ENCODE data around the gene CDH16. TPM values are rescaled to one million over a fixed set of nuclear protein-coding genes. Genes with fewer than 3 reads are reported as not detected.

The CDH16 gene
- total and polyA plus RNA-seq, 2 of the 13 experiments (the other 11 are each of a cell fraction or from before 2014, with no cell fraction given), result 2.7 to 3.9 TPM

GRCh38 chr16:66928702-66929388, 10.2 kb upstream of the CDH16 start (continued):
- no peak for TF ChIP-seq ZSCAN31 (CRISPR knock-in tag; IDR thresholded peaks at IDR 0.05; ENCODE audit: low read depth)
- TF ChIP-seq MLXIP (CRISPR knock-in tag; IDR thresholded peaks at IDR 0.05; ENCODE audit: borderline replicate concordance), result no peak
- peak; percentile 91 for TF ChIP-seq STAG1 (CRISPR knock-in tag; IDR thresholded peaks at IDR 0.05)
- TF ChIP-seq ZNF362 (CRISPR knock-in tag; IDR thresholded peaks at IDR 0.05; ENCODE audit: borderline replicate concordance), result peak; percentile 92
- TF ChIP-seq ZNF326 (CRISPR knock-in tag; IDR thresholded peaks at IDR 0.05; ENCODE audit: borderline replicate concordance), result no peak
- TF ChIP-seq ZBTB1 (CRISPR knock-in tag; IDR thresholded peaks at IDR 0.05; ENCODE audit: borderline replicate concordance), result no peak
- TF ChIP-seq ZNF773 (CRISPR knock-in tag; IDR thresholded peaks at IDR 0.05; ENCODE audit: borderline replicate concordance), result no peak
- no peak for TF ChIP-seq THAP8 (CRISPR knock-in tag; IDR thresholded peaks at IDR 0.05; ENCODE audit: borderline replicate concordance)
- 0 out of 2 replicates have a peak, but pooled peaks have one; percentile 22 for TF ChIP-seq ARID4A (CRISPR knock-in tag; IDR thresholded peaks at IDR 0.05; ENCODE audit: borderline replicate concordance)
- TF ChIP-seq JARID2 (CRISPR knock-in tag; IDR thresholded peaks at IDR 0.05; ENCODE audit: insufficient replicate concordance), result no peak
- no peak for TF ChIP-seq TCF12 (IDR thresholded peaks at IDR 0.05)
- no peak for TF ChIP-seq TCF12 (CRISPR knock-in tag; IDR thresholded peaks at IDR 0.05)
- TF ChIP-seq DBP (CRISPR knock-in tag; IDR thresholded peaks at IDR 0.05; ENCODE audit: not compliant biosample characterization), result no peak
- peak; percentile 84; the same call in 1 of the 2 replicates for TF ChIP-seq ZBTB10 (CRISPR knock-in tag; IDR thresholded peaks at IDR 0.05; ENCODE audit: borderline replicate concordance)
- TF ChIP-seq NFKB2 (CRISPR knock-in tag; IDR thresholded peaks at IDR 0.05; ENCODE audit: borderline replicate concordance), result 0 out of 2 replicates have a peak, but pooled peaks have one; percentile 44

All from HepG2 (cell line).